ENCODE results near the gene DGUOK. TPM values are rescaled to one million over a fixed set of nuclear protein-coding genes. Genes with fewer than 3 reads are reported as not detected.
A peak's percentile ranks its signal among the peaks of the same experiment; 100 is the strongest.

The DGUOK gene
- total and polyA plus RNA-seq, 10 of the 15 experiments (the other 5 are each of a cell fraction or from before 2014, with no cell fraction given), result 64.4 to 234 (median 91.4) TPM

DNA sequence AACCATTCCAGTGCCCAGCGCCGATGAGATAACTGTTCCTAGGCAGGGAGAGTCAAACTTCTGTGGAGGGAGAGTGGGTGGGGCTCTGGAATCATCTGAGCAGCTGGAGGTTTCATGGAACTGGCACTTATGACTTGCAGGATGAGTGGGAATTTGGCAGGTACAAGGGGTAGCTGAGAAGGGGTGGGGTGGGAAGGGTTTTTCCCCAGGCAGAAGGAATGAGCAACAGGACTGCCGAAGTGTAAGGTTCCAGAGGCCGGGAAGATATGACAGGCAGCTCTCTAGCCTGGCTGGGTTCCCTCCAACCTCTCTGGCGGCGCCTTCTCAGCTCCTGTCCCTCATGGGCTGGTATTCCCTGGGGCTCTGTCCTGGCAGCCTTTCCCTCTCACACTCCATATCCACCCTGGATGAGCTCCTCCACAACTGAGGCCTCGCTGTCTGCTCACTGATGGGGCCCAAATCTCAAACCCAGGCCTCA, 55.5 kb downstream of the DGUOK start:
- Histone ChIP-seq H3K27me3 (replicated peaks in 1 of 2; ENCODE audit: control insufficient read depth in 2 of 2, insufficient read depth in 2 of 2, low read length in 1 of 2) (no peaks in the 10 kb centered on the region), H4K20me1 (ENCODE audit: control insufficient read depth, insufficient read depth) (peaks cover 4% of the 10 kb centered on the region; the same call in 1 of the 2 replicates), H3K9me3 (replicated peaks; ENCODE audit: control insufficient read depth, insufficient read depth, low read length) (no peaks in the 10 kb centered on the region), H3K9ac (ENCODE audit: control insufficient read depth, insufficient read depth, low read length) (no peak overlapping the region; the same call in 1 of the 2 replicates), H2AFZ (ENCODE audit: control insufficient read depth, low read depth, low read length) (no peak overlapping the region), H3K79me2 (ENCODE audit: control insufficient read depth, insufficient read depth, low read length) (peaks cover 68% of the 10 kb centered on the region), H3K27ac (ENCODE audit: control insufficient read depth, insufficient read depth) (no peak overlapping the region; the same call in 1 of the 2 replicates), H3K4me2 (ENCODE audit: control insufficient read depth, insufficient read depth) (peak overlapping the region; percentile 89; the same call in 1 of the 2 replicates), H3K4me1 (ENCODE audit: control insufficient read depth, insufficient read depth, low read length) (peaks cover 20% of the 10 kb centered on the region), H3K4me3 (peak overlapping the region; percentile 73; the same call in 1 of the 2 replicates), H3K36me3 (ENCODE audit: control insufficient read depth in 2 of 2, insufficient read depth in 2 of 2, low read length in 1 of 2) (peaks cover 0 to 3% of the 10 kb centered on the region in 2 experiments; a peak in 1 of 4 replicates)
- FAIRE-seq (no peak), ATAC-seq (no peak), DNase-seq (ENCODE audit: low read depth, low spot score) (no peak)
- TF ChIP-seq BACH1 (IDR thresholded peaks at IDR 0.05; ENCODE audit: borderline replicate concordance), result no peak
- 0 out of 2 replicates have a peak, but pooled peaks have one; percentile 10 for TF ChIP-seq EED (IDR thresholded peaks at IDR 0.05; ENCODE audit: low read depth)
- peak; percentile 12; the same call in 1 of the 2 replicates for TF ChIP-seq MTA3 (IDR thresholded peaks at IDR 0.05; ENCODE audit: borderline replicate concordance, low read length)
- TF ChIP-seq, protein P1, sequence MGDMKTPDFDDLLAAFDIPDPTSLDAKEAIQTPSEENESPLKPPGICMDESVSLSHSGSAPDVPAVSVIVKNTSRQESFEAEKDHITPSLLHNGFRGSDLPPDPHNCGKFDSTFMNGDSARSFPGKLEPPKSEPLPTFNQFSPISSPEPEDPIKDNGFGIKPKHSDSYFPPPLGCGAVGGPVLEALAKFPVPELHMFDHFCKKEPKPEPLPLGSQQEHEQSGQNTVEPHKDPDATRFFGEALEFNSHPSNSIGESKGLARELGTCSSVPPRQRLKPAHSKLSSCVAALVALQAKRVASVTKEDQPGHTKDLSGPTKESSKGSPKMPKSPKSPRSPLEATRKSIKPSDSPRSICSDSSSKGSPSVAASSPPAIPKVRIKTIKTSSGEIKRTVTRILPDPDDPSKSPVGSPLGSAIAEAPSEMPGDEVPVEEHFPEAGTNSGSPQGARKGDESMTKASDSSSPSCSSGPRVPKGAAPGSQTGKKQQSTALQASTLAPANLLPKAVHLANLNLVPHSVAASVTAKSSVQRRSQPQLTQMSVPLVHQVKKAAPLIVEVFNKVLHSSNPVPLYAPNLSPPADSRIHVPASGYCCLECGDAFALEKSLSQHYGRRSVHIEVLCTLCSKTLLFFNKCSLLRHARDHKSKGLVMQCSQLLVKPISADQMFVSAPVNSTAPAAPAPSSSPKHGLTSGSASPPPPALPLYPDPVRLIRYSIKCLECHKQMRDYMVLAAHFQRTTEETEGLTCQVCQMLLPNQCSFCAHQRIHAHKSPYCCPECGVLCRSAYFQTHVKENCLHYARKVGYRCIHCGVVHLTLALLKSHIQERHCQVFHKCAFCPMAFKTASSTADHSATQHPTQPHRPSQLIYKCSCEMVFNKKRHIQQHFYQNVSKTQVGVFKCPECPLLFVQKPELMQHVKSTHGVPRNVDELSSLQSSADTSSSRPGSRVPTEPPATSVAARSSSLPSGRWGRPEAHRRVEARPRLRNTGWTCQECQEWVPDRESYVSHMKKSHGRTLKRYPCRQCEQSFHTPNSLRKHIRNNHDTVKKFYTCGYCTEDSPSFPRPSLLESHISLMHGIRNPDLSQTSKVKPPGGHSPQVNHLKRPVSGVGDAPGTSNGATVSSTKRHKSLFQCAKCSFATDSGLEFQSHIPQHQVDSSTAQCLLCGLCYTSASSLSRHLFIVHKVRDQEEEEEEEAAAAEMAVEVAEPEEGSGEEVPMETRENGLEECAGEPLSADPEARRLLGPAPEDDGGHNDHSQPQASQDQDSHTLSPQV (IDR thresholded peaks at IDR 0.05), result no peak
- TF ChIP-seq FOXM1 (IDR thresholded peaks at IDR 0.05; ENCODE audit: low read depth, low read length), result no peak
- TF ChIP-seq, protein P2, sequence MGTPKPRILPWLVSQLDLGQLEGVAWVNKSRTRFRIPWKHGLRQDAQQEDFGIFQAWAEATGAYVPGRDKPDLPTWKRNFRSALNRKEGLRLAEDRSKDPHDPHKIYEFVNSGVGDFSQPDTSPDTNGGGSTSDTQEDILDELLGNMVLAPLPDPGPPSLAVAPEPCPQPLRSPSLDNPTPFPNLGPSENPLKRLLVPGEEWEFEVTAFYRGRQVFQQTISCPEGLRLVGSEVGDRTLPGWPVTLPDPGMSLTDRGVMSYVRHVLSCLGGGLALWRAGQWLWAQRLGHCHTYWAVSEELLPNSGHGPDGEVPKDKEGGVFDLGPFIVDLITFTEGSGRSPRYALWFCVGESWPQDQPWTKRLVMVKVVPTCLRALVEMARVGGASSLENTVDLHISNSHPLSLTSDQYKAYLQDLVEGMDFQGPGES (IDR thresholded peaks at IDR 0.05), result no peak
- ChIA-PET POLR2A (interaction anchor here (0.5 to 3.6 kb wide), 5 partner anchors 11 to 229 kb away, joined by 3 to 19 read pairs (median 4); partner anchors contain the start of gene STAMBP), SMC1A (ENCODE audit: uncharacterized antibody, unreplicated experiment) (interaction anchor here (0.6 to 1.7 kb wide), 7 partner anchors 10 to 201 kb away, joined by 3 to 6 read pairs (median 3); partner anchors contain the start of gene DGUOK), RAD21 (ENCODE audit: unreplicated experiment) (interaction anchor here (0.7 to 4.4 kb wide), 3 partner anchors 11 to 74 kb away, joined by 3 to 23 read pairs (median 3); no protein-coding TSS in a partner anchor), CTCF (interaction anchor here (0.6 to 1.8 kb wide), 5 partner anchors 11 to 159 kb away, joined by 3 to 7 read pairs (median 3); no protein-coding TSS in a partner anchor)
- WGBS (ENCODE audit: insufficient coverage, insufficient replicate concordance, low lambda C conversion rate, missing lambda C conversion rate), result 98% methylated on average over 6 of the region's 7 CpGs
- BruUV-seq (replicated peaks), result no TSS peak
- intact Hi-C loops (cut with micrococcal nuclease; ENCODE audit: unreplicated experiment) (loop anchor here (2.0 to 10.0 kb wide), 2 partner anchors 55 to 157 kb away; partner anchors contain the start of genes DGUOK and STAMBP), in situ Hi-C loops (cut with MboI) (no loop called here)

Measured in GM12878 (cell line).